SK-N-SH (cell line): ENCODE data around the gene PPP2R5C. TPM values are rescaled to one million over a fixed set of nuclear protein-coding genes. Genes with fewer than 3 reads are reported as not detected.

Source experiments
- CTCF ChIA-PET: fragments of 300-600, 350-600 bp; formaldehyde crosslinking; extraction: SDS; loops from one replicate; lab custom pipeline; 2021; lab: Yijun Ruan, JAX
- POLR2A ChIA-PET: fragments of 350-600 bp; sonication (Branson Sonifier 250); formaldehyde crosslinking; extraction: SDS; loops from one replicate; lab custom pipeline; 2020; ENCODE audit warnings: antibody characterized with exemption, inconsistent platforms; lab: Yijun Ruan, JAX
- DNase-seq: peaks from one replicate; pipeline ENCODE4 v3.0.0; 2012
- H2AFZ ChIP-seq: fragments of 200-600 bp; sonication (generic); 2 replicates; pipeline ENCODE4 v1.8.1; 2016; ENCODE audit warnings: antibody characterized with exemption, mild to moderate bottlenecking, low read depth
- H3F3A ChIP-seq: fragments of 200-600 bp; sonication (generic); replicated peaks from 2 replicates; pipeline ENCODE3; 2016; ENCODE audit warnings: antibody characterized with exemption, mild to moderate bottlenecking; ENCODE audit not compliant: insufficient read depth
- H3K27ac ChIP-seq, 2 experiments: fragments of 200-500 bp in 1 of 2; fragments of 200-600 bp in 1 of 2; sonication (Bioruptor generic) in 1 of 2; sonication (generic), shearing (Covaris generic) in 1 of 2; 2 replicates each; pipeline versions ENCODE4 v1.5.1 to v1.6.1; 2014 to 2016; ENCODE audit warnings: low read depth in 2 of 2, inconsistent platforms in 1 of 2, low read length in 1 of 2, mild to moderate bottlenecking in 1 of 2, mixed read lengths in 1 of 2
- H3K27me3 ChIP-seq: fragments of 200-600 bp; sonication (generic), shearing (Covaris generic); 2 replicates; pipeline ENCODE4 v1.6.1; 2016; ENCODE audit warnings: mixed run types; ENCODE audit not compliant: insufficient read depth
- H3K36me3 ChIP-seq, 2 experiments: fragments of 200-500 bp in 1 of 2; fragments of 200-600 bp in 1 of 2; sonication (Bioruptor generic) in 1 of 2; sonication (generic) in 1 of 2; replicated peaks in 1 of 2; 2 replicates each; pipeline versions ENCODE3 to v1.5.1; 2014 to 2016; ENCODE audit warnings: low read length in 1 of 2, mild to moderate bottlenecking in 1 of 2; ENCODE audit not compliant: insufficient read depth in 2 of 2, control insufficient read depth in 1 of 2
- H3K4me1 ChIP-seq, 2 experiments: fragments of 200-500 bp in 1 of 2; fragments of 200-600 bp in 1 of 2; sonication (Bioruptor generic) in 1 of 2; sonication (generic), shearing (Covaris generic) in 1 of 2; 2 replicates each; pipeline versions ENCODE4 v1.5.1 to v1.6.1; 2014 to 2016; ENCODE audit warnings: low read depth in 1 of 2, low read length in 1 of 2, mixed run types in 1 of 2; ENCODE audit not compliant: insufficient read depth in 2 of 2, control insufficient read depth in 1 of 2
- H3K4me2 ChIP-seq: fragments of 200-600 bp; sonication (generic), shearing (Covaris generic); 2 replicates; pipeline ENCODE4 v1.6.1; 2017; ENCODE audit warnings: mixed run types
- H3K4me3 ChIP-seq, 2 experiments: fragments of 200-500 bp in 1 of 2; fragments of 200-600 bp in 1 of 2; sonication (Bioruptor generic) in 1 of 2; sonication (generic), shearing (Covaris generic) in 1 of 2; 2 replicates each; pipeline versions ENCODE4 v1.5.1 to v1.8.1; 2014 to 2016; ENCODE audit warnings: low read depth in 2 of 2, inconsistent platforms in 1 of 2, low read length in 1 of 2, mild to moderate bottlenecking in 1 of 2, mixed read lengths in 1 of 2, moderate library complexity in 1 of 2
- H3K79me2 ChIP-seq: fragments of 200-600 bp; sonication (generic); 2 replicates; pipeline ENCODE4 v1.8.1; 2017; ENCODE audit warnings: mild to moderate bottlenecking; ENCODE audit not compliant: insufficient read depth
- H3K9ac ChIP-seq: fragments of 200-600 bp; sonication (generic); 2 replicates; pipeline ENCODE4 v1.6.1; 2017; ENCODE audit warnings: mixed run types
- H3K9me2 ChIP-seq: fragments of 200-600 bp; sonication (generic); 2 replicates; pipeline ENCODE4 v1.6.1; 2017; ENCODE audit warnings: mixed run types
- H3K9me3 ChIP-seq: fragments of 200-600 bp; sonication (generic); 2 replicates; pipeline ENCODE4 v1.6.1; 2017; ENCODE audit warnings: mixed run types, mild to moderate bottlenecking, moderate library complexity
- H4K20me1 ChIP-seq: fragments of 200-600 bp; sonication (generic); 2 replicates; pipeline ENCODE4 v1.6.1; 2017; ENCODE audit warnings: mild to moderate bottlenecking, mixed run types; ENCODE audit not compliant: insufficient read depth
- CHD2 ChIP-seq: fragments of 150-350 bp; IDR thresholded peaks from 2 replicates; pipeline ENCODE4 v1.6.1; 2018; ENCODE audit warnings: low read length; ENCODE audit not compliant: partially characterized antibody
- CTCF ChIP-seq: fragments of 200-600 bp; sonication (generic); IDR thresholded peaks from 2 replicates; pipeline ENCODE4 v1.6.1; 2017; ENCODE audit warnings: antibody characterized with exemption, mild to moderate bottlenecking, moderate library complexity
- EP300 ChIP-seq, 2 experiments: IDR thresholded peaks; 2 replicates each; pipeline versions ENCODE4 v1.4.0 to v1.6.1; 2012; ENCODE audit warnings: borderline replicate concordance in 1 of 2, low read depth in 1 of 2, low read length in 1 of 2
- FOXJ3 ChIP-seq: sonication (generic); formaldehyde crosslinking; IDR thresholded peaks from 2 replicates; pipeline ENCODE4 v1.5.1; 2020; ENCODE audit warnings: mild to moderate bottlenecking, missing genetic modification reagents
- GATA2 ChIP-seq: sonication (generic); formaldehyde crosslinking; IDR thresholded peaks from 2 replicates; pipeline ENCODE4 v1.5.0; 2020; ENCODE audit warnings: mild to moderate bottlenecking, missing genetic modification reagents
- JUND ChIP-seq: IDR thresholded peaks from 2 replicates; pipeline ENCODE4 v1.4.0; 2012
- MAX ChIP-seq: IDR thresholded peaks from 2 replicates; pipeline ENCODE4 v1.4.0; 2012; ENCODE audit warnings: low read depth
- MEF2A ChIP-seq: IDR thresholded peaks from 2 replicates; pipeline ENCODE4 v1.4.0; 2012; ENCODE audit warnings: low read depth, borderline replicate concordance
- MXI1 ChIP-seq: IDR thresholded peaks from 2 replicates; pipeline ENCODE4 v1.6.1; 2012; ENCODE audit warnings: mild to moderate bottlenecking, low read depth, low read length, improper control_type of control experiment
- NFIC ChIP-seq: IDR thresholded peaks from 2 replicates; pipeline ENCODE4 v1.4.0; 2012; ENCODE audit warnings: borderline replicate concordance
- POLR2AphosphoS5 ChIP-seq: IDR thresholded peaks from 2 replicates; pipeline ENCODE4 v1.6.1; 2012; ENCODE audit warnings: low read depth, low read length
- RAD21 ChIP-seq: IDR thresholded peaks from 2 replicates; pipeline ENCODE4 v1.6.1; 2012; ENCODE audit warnings: mild to moderate bottlenecking, low read length
- RCOR1 ChIP-seq: fragments of 150-350 bp; IDR thresholded peaks from 2 replicates; pipeline ENCODE4 v1.6.1; 2017; ENCODE audit warnings: antibody characterized with exemption, low read length
- RXRA ChIP-seq: IDR thresholded peaks from 2 replicates; pipeline ENCODE4 v1.4.0; 2012; ENCODE audit warnings: low read depth, mild to moderate bottlenecking, borderline replicate concordance
- SMC3 ChIP-seq: IDR thresholded peaks from 2 replicates; pipeline ENCODE4 v1.6.1; 2012; ENCODE audit warnings: low read depth, low read length, improper control_type of control experiment
- TEAD4 ChIP-seq: IDR thresholded peaks from 2 replicates; pipeline ENCODE4 v1.4.0; 2012; ENCODE audit warnings: mild to moderate bottlenecking, borderline replicate concordance; ENCODE audit not compliant: insufficient read depth
- WGBS: methylation state at CpG from one replicate; pipeline ENCODE4 v1.1.6; 2017; ENCODE audit warnings: low lambda C conversion rate; 5-methylcytosine and 5-hydroxymethylcytosine counted together
- polyA plus RNA-seq, 3 experiments: library from polyadenylated mRNA; depleted of rRNA; stranded (reverse); fragments of >200 nt; gene quantifications; 2 replicates each; pipeline ENCODE4 v1.2.3, GENCODE V29; 2012
- TF ChIP-seq, protein P1 (sequence below): IDR thresholded peaks from 2 replicates; pipeline ENCODE4; 2012
- TF ChIP-seq, protein P2 (sequence below): IDR thresholded peaks from 2 replicates; pipeline ENCODE4 v1.4.0; 2012; ENCODE audit warnings: low read depth, borderline replicate concordance
- TF ChIP-seq, protein P3 (sequence below): IDR thresholded peaks from 2 replicates; pipeline ENCODE4 v1.6.1; 2012; ENCODE audit warnings: mild to moderate bottlenecking, low read depth, low read length, moderate library complexity

PPP2R5C gene
- polyA plus RNA-seq, 1 of the 3 experiments (the other 2 are of a cell fraction): 43.7 TPM

- Histone ChIP-seq H3K36me3 (peaks cover 22 to 37% of the 10 kb centered on the region in 2 experiments), H3K9ac (peak overlapping the region; percentile 66; the same call in 1 of the 2 replicates), H2AFZ (no peak overlapping the region), H3K27ac (peak overlapping the region in 1 of 2 experiments; percentile 99; a peak in 2 of 4 replicates), H3K9me2 (no peaks in the 10 kb centered on the region), H3K4me1 (peaks cover 4 to 27% of the 10 kb centered on the region in 2 experiments), H3K79me2 (peaks cover 96% of the 10 kb centered on the region), H3F3A (peaks cover 31% of the 10 kb centered on the region), H3K4me3 (no peak overlapping the region), H3K4me2 (peak overlapping the region; percentile 62; the same call in 1 of the 2 replicates), H3K27me3 (no peaks in the 10 kb centered on the region), H4K20me1 (peaks cover 53% of the 10 kb centered on the region), H3K9me3 (no peaks in the 10 kb centered on the region)
- no peak for DNase-seq
- CTCF ChIA-PET: interaction anchor here (0.9 to 1.3 kb wide), 3 partner anchors 12 to 340 kb away, joined by 3 to 4 read pairs (median 3); no protein-coding TSS in a partner anchor
- WGBS: 85% methylated on average over 7 of the region's 7 CpGs
- POLR2A ChIA-PET: no interaction called here
- no peak for TF ChIP-seq POLR2AphosphoS5
- no peak for TF ChIP-seq GATA2 (CRISPR knock-in tag)
- TF ChIP-seq FOXJ3 (CRISPR knock-in tag): no peak
- no peak for TF ChIP-seq TEAD4
- no peak for TF ChIP-seq MEF2A
- TF ChIP-seq, protein P1, sequence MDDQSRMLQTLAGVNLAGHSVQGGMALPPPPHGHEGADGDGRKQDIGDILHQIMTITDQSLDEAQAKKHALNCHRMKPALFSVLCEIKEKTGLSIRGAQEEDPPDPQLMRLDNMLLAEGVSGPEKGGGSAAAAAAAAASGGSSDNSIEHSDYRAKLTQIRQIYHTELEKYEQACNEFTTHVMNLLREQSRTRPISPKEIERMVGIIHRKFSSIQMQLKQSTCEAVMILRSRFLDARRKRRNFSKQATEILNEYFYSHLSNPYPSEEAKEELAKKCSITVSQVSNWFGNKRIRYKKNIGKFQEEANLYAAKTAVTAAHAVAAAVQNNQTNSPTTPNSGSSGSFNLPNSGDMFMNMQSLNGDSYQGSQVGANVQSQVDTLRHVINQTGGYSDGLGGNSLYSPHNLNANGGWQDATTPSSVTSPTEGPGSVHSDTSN: no peak
- no peak for TF ChIP-seq RAD21
- no peak for TF ChIP-seq NFIC
- no peak for TF ChIP-seq CTCF
- no peak for TF ChIP-seq MXI1
- TF ChIP-seq JUND: no peak
- no peak for TF ChIP-seq EP300 (IDR thresholded peaks at IDR 0.05; ENCODE audit: borderline replicate concordance in 1 of 2, low read depth in 1 of 2, low read length in 1 of 2)
- TF ChIP-seq CHD2: no peak
- TF ChIP-seq, protein P2, sequence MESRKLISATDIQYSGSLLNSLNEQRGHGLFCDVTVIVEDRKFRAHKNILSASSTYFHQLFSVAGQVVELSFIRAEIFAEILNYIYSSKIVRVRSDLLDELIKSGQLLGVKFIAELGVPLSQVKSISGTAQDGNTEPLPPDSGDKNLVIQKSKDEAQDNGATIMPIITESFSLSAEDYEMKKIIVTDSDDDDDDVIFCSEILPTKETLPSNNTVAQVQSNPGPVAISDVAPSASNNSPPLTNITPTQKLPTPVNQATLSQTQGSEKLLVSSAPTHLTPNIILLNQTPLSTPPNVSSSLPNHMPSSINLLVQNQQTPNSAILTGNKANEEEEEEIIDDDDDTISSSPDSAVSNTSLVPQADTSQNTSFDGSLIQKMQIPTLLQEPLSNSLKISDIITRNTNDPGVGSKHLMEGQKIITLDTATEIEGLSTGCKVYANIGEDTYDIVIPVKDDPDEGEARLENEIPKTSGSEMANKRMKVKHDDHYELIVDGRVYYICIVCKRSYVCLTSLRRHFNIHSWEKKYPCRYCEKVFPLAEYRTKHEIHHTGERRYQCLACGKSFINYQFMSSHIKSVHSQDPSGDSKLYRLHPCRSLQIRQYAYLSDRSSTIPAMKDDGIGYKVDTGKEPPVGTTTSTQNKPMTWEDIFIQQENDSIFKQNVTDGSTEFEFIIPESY: no peak
- no peak for TF ChIP-seq RCOR1
- TF ChIP-seq, protein P3, sequence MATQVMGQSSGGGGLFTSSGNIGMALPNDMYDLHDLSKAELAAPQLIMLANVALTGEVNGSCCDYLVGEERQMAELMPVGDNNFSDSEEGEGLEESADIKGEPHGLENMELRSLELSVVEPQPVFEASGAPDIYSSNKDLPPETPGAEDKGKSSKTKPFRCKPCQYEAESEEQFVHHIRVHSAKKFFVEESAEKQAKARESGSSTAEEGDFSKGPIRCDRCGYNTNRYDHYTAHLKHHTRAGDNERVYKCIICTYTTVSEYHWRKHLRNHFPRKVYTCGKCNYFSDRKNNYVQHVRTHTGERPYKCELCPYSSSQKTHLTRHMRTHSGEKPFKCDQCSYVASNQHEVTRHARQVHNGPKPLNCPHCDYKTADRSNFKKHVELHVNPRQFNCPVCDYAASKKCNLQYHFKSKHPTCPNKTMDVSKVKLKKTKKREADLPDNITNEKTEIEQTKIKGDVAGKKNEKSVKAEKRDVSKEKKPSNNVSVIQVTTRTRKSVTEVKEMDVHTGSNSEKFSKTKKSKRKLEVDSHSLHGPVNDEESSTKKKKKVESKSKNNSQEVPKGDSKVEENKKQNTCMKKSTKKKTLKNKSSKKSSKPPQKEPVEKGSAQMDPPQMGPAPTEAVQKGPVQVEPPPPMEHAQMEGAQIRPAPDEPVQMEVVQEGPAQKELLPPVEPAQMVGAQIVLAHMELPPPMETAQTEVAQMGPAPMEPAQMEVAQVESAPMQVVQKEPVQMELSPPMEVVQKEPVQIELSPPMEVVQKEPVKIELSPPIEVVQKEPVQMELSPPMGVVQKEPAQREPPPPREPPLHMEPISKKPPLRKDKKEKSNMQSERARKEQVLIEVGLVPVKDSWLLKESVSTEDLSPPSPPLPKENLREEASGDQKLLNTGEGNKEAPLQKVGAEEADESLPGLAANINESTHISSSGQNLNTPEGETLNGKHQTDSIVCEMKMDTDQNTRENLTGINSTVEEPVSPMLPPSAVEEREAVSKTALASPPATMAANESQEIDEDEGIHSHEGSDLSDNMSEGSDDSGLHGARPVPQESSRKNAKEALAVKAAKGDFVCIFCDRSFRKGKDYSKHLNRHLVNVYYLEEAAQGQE: no peak
- no peak for TF ChIP-seq MAX
- TF ChIP-seq RXRA: no peak
- no peak for TF ChIP-seq SMC3
These were observed 211.8 kb downstream of the PPP2R5C start for GRCh38 chr14:101973356-101973755.
